Mesenchymal stem cell (in vitro differentiated cells and primary cell): Measurements from ENCODE around the gene MRPL27.

ENCODE experiments used
- DNase-seq: peaks from one replicate; pipeline ENCODE4 v3.0.0-alpha.2; 2013
- H2AFZ ChIP-seq: one replicate; pipeline ENCODE4 v1.6.1; 2013; ENCODE audit warnings: low read depth, mild to moderate bottlenecking, control low read depth, inconsistent platforms, low read length, moderate library complexity
- H2AK5ac ChIP-seq: 2 replicates; pipeline ENCODE4 v1.6.1; 2013; ENCODE audit warnings: low read length, moderate library complexity, mild to moderate bottlenecking, inconsistent platforms; ENCODE audit not compliant: severe bottlenecking
- H2BK120ac ChIP-seq: one replicate; pipeline ENCODE4 v1.6.1; 2013; ENCODE audit warnings: low read depth, mild to moderate bottlenecking, inconsistent platforms, low read length, moderate library complexity
- H2BK12ac ChIP-seq, 2 experiments: one replicate each; pipeline ENCODE4 v1.6.1; 2013; ENCODE audit warnings: inconsistent platforms in 2 of 2, low read length in 2 of 2, mild to moderate bottlenecking in 2 of 2, moderate library complexity in 2 of 2, control low read depth in 1 of 2
- H2BK15ac ChIP-seq: one replicate; pipeline ENCODE4 v1.6.1; 2013; ENCODE audit warnings: mild to moderate bottlenecking, low read depth, inconsistent platforms; ENCODE audit not compliant: poor library complexity, severe bottlenecking
- H2BK5ac ChIP-seq: 2 replicates; pipeline ENCODE4 v1.6.1; 2013; ENCODE audit warnings: low read depth, mild to moderate bottlenecking, low read length, control low read depth, inconsistent platforms; ENCODE audit not compliant: poor library complexity, severe bottlenecking
- H3K14ac ChIP-seq, 2 experiments: one replicate each; pipeline ENCODE4 v1.6.1; 2013; ENCODE audit warnings: inconsistent platforms in 2 of 2, low read length in 2 of 2, control low read depth in 1 of 2, mild to moderate bottlenecking in 1 of 2, moderate library complexity in 1 of 2
- H3K18ac ChIP-seq, 2 experiments: one replicate each; pipeline ENCODE4 v1.6.1; 2013; ENCODE audit warnings: inconsistent platforms in 2 of 2, low read length in 2 of 2, control low read depth in 1 of 2, low read depth in 1 of 2, mild to moderate bottlenecking in 1 of 2
- H3K23ac ChIP-seq, 2 experiments: one replicate each; pipeline ENCODE4 v1.6.1; 2013; ENCODE audit warnings: inconsistent platforms in 2 of 2, low read length in 2 of 2, mild to moderate bottlenecking in 2 of 2, moderate library complexity in 2 of 2, control low read depth in 1 of 2
- H3K27ac ChIP-seq: 2 replicates; pipeline ENCODE4 v1.5.1; 2013; ENCODE audit warnings: mild to moderate bottlenecking, moderate library complexity, low read length, control low read depth, inconsistent platforms; ENCODE audit not compliant: poor library complexity, severe bottlenecking
- H3K27me3 ChIP-seq, 2 experiments: 2 replicates each; pipeline versions ENCODE4 v1.6.1 to v1.7.0; 2013; ENCODE audit warnings: low read length in 2 of 2, mild to moderate bottlenecking in 2 of 2, moderate library complexity in 2 of 2, control low read depth in 1 of 2, inconsistent platforms in 1 of 2; ENCODE audit not compliant: control insufficient read depth in 1 of 2, insufficient read depth in 1 of 2
- H3K36me3 ChIP-seq, 2 experiments: 2 replicates each; pipeline versions ENCODE4 v1.6.1 to v1.7.0; 2013; ENCODE audit warnings: low read length in 2 of 2, control low read depth in 1 of 2, inconsistent platforms in 1 of 2, low read depth in 1 of 2, mild to moderate bottlenecking in 1 of 2; ENCODE audit not compliant: insufficient read depth in 2 of 2, control insufficient read depth in 1 of 2
- H3K4ac ChIP-seq, 2 experiments: one replicate each; pipeline ENCODE4 v1.6.1; 2013; ENCODE audit warnings: inconsistent platforms in 2 of 2, low read length in 2 of 2, mild to moderate bottlenecking in 2 of 2, moderate library complexity in 2 of 2, control low read depth in 1 of 2, low read depth in 1 of 2
- H3K4me1 ChIP-seq: 2 replicates; pipeline ENCODE4 v1.6.1; 2013; ENCODE audit warnings: low read depth, low read length, control low read depth; ENCODE audit not compliant: control insufficient read depth, insufficient read depth
- H3K4me2 ChIP-seq: 2 replicates; pipeline ENCODE4 v1.6.1; 2013; ENCODE audit warnings: low read length, mild to moderate bottlenecking, inconsistent platforms; ENCODE audit not compliant: poor library complexity, severe bottlenecking
- H3K4me3 ChIP-seq, 2 experiments: 2 replicates each; pipeline versions ENCODE4 v1.5.1 to v1.7.0; 2013; ENCODE audit warnings: low read length in 2 of 2, mild to moderate bottlenecking in 2 of 2, control low read depth in 1 of 2, low read depth in 1 of 2; ENCODE audit not compliant: insufficient read depth in 1 of 2
- H3K79me1 ChIP-seq: replicated peaks from 2 replicates; pipeline ENCODE4 v1.6.1; 2013; ENCODE audit warnings: mild to moderate bottlenecking, control low read depth, low read length, inconsistent platforms; ENCODE audit not compliant: poor library complexity, severe bottlenecking
- H3K9ac ChIP-seq: 2 replicates; pipeline ENCODE4 v1.7.0; 2013; ENCODE audit warnings: mild to moderate bottlenecking, low read length, moderate library complexity
- H3K9me3 ChIP-seq: 2 replicates; pipeline ENCODE4 v1.7.0; 2013; ENCODE audit warnings: mild to moderate bottlenecking, low read length; ENCODE audit not compliant: control insufficient read depth
- H4K8ac ChIP-seq: one replicate; pipeline ENCODE4 v1.6.1; 2013; ENCODE audit warnings: inconsistent platforms, mild to moderate bottlenecking, low read length, moderate library complexity
- H4K91ac ChIP-seq: one replicate; pipeline ENCODE4 v1.6.1; 2013; ENCODE audit warnings: mild to moderate bottlenecking, low read length, inconsistent platforms
- WGBS: methylation state at CpG from one replicate; pipeline ENCODE4 v1.1.7; 2013; ENCODE audit warnings: mixed read lengths; 5-methylcytosine and 5-hydroxymethylcytosine counted together

Gene MRPL27

GRCh38 chr17:50328363-50329325, 44.3 kb downstream of the MRPL27 start:
- WGBS: 88% methylated on average over 21 of the region's 21 CpGs
- H3K18ac ChIP-seq: no peak overlapping the region
- H3K9me3 ChIP-seq: no peaks in the 10 kb centered on the region
- peak overlapping the region; percentile 38 for H4K8ac ChIP-seq
- peak overlapping the region in 1 of 2 experiments; percentile 64 for H3K14ac ChIP-seq
- H3K36me3 ChIP-seq: no peaks in the 10 kb centered on the region
- H4K91ac ChIP-seq: no peak overlapping the region
- H3K4me2 ChIP-seq: no peak overlapping the region
- H3K79me1 ChIP-seq: no peaks in the 10 kb centered on the region
- no peak for DNase-seq
- H3K4me3 ChIP-seq: no peak overlapping the region
- H3K4ac ChIP-seq: no peak overlapping the region
- peak overlapping the region in 1 of 2 experiments; percentile 42 for H3K23ac ChIP-seq
- H2BK12ac ChIP-seq: no peak overlapping the region
- H3K27ac ChIP-seq: no peak overlapping the region
- H3K9ac ChIP-seq: no peak overlapping the region
- H2BK120ac ChIP-seq: no peak overlapping the region
- no peak overlapping the region for H2BK15ac ChIP-seq
- H3K27me3 ChIP-seq: peaks cover 0 to 6% of the 10 kb centered on the region in 2 experiments
- H3K4me1 ChIP-seq: peaks cover 5% of the 10 kb centered on the region
- no peak overlapping the region for H2BK5ac ChIP-seq
- H2AK5ac ChIP-seq: peak overlapping the region; percentile 10
- H2AFZ ChIP-seq: no peak overlapping the region

DNA sequence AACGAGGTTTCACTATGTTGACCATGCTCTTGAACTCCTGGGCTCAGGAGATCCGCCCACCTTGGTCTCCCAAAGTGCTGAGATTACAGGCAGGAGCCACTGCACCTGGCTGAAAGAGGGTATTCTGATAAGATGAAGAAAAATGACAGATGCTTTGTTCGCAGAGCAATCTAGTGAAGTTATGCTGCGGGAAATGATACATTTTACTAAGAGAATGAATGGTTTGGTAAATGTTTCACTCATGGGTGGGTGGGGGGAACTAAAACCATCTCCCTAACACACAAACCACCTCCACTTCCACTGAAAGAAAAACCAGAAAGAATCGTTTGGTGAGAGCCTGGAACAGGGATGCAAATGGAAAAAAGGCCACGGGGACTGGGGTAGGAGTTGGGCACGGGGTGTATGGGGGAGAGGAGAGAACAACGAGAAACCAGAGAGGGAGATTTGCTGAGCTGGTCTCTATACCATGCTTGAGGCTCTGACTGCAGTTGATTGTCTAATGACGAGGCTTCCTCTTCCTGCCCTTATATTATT, 46.1 kb downstream of the MRPL27 start:
- no peak overlapping the region for H3K14ac ChIP-seq
- H3K18ac ChIP-seq: no peak overlapping the region
- no peak overlapping the region for H3K9ac ChIP-seq
- H3K79me1 ChIP-seq: no peaks in the 10 kb centered on the region
- H2BK120ac ChIP-seq: no peak overlapping the region
- H3K36me3 ChIP-seq: no peaks in the 10 kb centered on the region
- peaks cover 2% of the 10 kb centered on the region for H3K4me1 ChIP-seq
- no peak overlapping the region for H2AK5ac ChIP-seq
- no peak overlapping the region for H3K4me2 ChIP-seq
- H3K4ac ChIP-seq: no peak overlapping the region
- peaks cover 0 to 6% of the 10 kb centered on the region in 2 experiments for H3K27me3 ChIP-seq
- 72% methylated on average over 6 of the region's 9 CpGs for WGBS
- H2BK12ac ChIP-seq: no peak overlapping the region
- H3K27ac ChIP-seq: no peak overlapping the region
- no peak for DNase-seq
- H3K4me3 ChIP-seq: no peak overlapping the region
- no peak overlapping the region for H4K91ac ChIP-seq
- H2AFZ ChIP-seq: no peak overlapping the region
- H2BK15ac ChIP-seq: no peak overlapping the region
- no peaks in the 10 kb centered on the region for H3K9me3 ChIP-seq
- H2BK5ac ChIP-seq: no peak overlapping the region
- no peak overlapping the region for H4K8ac ChIP-seq
- no peak overlapping the region for H3K23ac ChIP-seq

DNA sequence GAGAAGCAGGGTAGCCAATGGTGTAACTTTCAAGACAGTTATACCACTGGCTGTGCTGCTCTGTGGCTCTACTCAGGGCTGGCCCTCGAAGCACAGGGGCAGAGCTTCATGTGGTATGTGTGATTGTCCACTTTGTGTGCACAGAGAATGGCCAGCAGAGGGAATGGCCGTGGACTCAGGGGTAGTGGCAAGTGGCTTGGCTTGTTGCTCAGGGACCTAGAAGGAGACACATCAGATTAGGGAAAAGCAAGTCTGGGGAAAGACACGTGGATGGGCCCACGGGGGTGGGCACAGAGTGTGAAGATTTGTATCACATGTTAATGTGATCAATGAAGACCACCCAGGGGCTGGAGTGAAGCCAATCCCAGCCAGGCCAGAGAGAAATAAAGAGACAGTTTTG, 47.1 kb downstream of the MRPL27 start:
- Histone ChIP-seq H3K27me3 (peaks cover 0 to 6% of the 10 kb centered on the region in 2 experiments), H2AK5ac (no peak overlapping the region), H3K4me2 (no peak overlapping the region), H3K36me3 (no peaks in the 10 kb centered on the region), H4K8ac (no peak overlapping the region), H2BK120ac (no peak overlapping the region), H3K4ac (no peak overlapping the region), H3K23ac (no peak overlapping the region), H2BK5ac (no peak overlapping the region), H3K4me1 (peaks cover 5% of the 10 kb centered on the region), H3K9ac (no peak overlapping the region), H3K14ac (no peak overlapping the region), H3K4me3 (no peak overlapping the region), H3K27ac (no peak overlapping the region), H3K18ac (no peak overlapping the region), H3K79me1 (no peaks in the 10 kb centered on the region), H2BK15ac (no peak overlapping the region), H4K91ac (no peak overlapping the region), H3K9me3 (no peaks in the 10 kb centered on the region), H2BK12ac (no peak overlapping the region), H2AFZ (no peak overlapping the region)
- 61% methylated on average over 4 of the region's 4 CpGs for WGBS
- no peak for DNase-seq

DNA sequence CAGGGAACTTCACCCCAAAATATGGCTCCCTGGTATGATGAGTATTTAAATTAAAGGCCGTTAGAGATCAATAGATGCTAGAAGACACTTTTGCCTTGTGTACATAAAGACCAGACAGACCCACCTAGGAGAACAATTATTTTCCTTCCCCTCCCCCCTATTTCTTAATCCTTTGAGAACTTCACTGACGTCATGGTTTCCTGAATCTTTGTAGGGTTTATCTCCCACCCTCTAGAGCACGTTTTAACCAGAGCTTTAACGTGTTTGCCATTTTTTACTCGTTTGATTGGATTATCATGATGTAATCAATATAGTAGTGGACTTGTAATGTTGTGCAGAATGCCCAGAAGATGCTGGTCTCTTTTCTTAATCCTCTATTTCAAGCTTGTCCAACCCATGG, 49.9 kb downstream of the MRPL27 start:
- Histone ChIP-seq H3K4ac (no peak overlapping the region), H3K4me1 (peaks cover 11% of the 10 kb centered on the region), H3K9ac (no peak overlapping the region), H2BK5ac (no peak overlapping the region), H2AFZ (no peak overlapping the region), H3K79me1 (no peaks in the 10 kb centered on the region), H3K27me3 (no peaks in the 10 kb centered on the region), H3K4me3 (no peak overlapping the region), H3K14ac (no peak overlapping the region), H3K9me3 (no peaks in the 10 kb centered on the region), H3K4me2 (no peak overlapping the region), H2BK12ac (no peak overlapping the region), H3K27ac (no peak overlapping the region), H2BK120ac (no peak overlapping the region), H3K18ac (no peak overlapping the region), H2AK5ac (no peak overlapping the region), H2BK15ac (no peak overlapping the region), H3K23ac (no peak overlapping the region), H4K8ac (no peak overlapping the region), H4K91ac (no peak overlapping the region), H3K36me3 (no peaks in the 10 kb centered on the region)
- no peak for DNase-seq
- WGBS: 92% methylated on average over 5 of the region's 5 CpGs
